ENCODE data around the gene WDFY4.

The WDFY4 gene

GRCh38 chr10:49011756-49012155 is 327.1 kb downstream of the WDFY4 start:
- TF ChIP-seq, protein P1, sequence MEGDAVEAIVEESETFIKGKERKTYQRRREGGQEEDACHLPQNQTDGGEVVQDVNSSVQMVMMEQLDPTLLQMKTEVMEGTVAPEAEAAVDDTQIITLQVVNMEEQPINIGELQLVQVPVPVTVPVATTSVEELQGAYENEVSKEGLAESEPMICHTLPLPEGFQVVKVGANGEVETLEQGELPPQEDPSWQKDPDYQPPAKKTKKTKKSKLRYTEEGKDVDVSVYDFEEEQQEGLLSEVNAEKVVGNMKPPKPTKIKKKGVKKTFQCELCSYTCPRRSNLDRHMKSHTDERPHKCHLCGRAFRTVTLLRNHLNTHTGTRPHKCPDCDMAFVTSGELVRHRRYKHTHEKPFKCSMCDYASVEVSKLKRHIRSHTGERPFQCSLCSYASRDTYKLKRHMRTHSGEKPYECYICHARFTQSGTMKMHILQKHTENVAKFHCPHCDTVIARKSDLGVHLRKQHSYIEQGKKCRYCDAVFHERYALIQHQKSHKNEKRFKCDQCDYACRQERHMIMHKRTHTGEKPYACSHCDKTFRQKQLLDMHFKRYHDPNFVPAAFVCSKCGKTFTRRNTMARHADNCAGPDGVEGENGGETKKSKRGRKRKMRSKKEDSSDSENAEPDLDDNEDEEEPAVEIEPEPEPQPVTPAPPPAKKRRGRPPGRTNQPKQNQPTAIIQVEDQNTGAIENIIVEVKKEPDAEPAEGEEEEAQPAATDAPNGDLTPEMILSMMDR (IDR thresholded peaks at IDR 0.05; ENCODE audit: low read depth, low read length), result no peak
- no peak for DNase-seq (ENCODE audit: low read depth in 2 of 2)
- no peak overlapping the region for H3K4me3 ChIP-seq (replicated peaks in 1 of 2; ENCODE audit: low read depth in 2 of 2, low read length in 2 of 2)

DNA sequence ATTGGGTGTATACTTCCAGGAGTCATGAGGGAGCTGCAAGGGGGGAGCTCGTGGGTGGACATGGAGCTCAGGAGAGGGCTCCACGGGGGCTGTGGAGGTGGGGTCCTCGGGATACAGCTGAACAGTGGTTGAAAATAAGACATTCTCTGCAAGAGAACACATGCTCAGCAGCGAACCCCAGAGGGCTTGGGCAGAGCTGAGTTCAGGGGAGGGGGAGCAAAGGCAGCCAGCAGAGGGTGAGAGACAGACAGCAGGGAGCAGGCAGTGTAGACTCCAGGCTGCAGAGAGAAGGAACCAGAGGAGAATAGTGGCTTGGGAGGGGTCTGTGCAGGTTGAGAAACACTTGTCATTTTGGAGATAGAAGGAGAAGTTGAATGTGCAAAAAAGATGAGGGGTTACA is 327.9 kb downstream of the WDFY4 start:
- TF ChIP-seq, protein P1 (IDR thresholded peaks at IDR 0.05; ENCODE audit: low read depth, low read length), result no peak
- no peak overlapping the region for H3K4me3 ChIP-seq (replicated peaks in 1 of 2; ENCODE audit: low read depth in 2 of 2, low read length in 2 of 2)

GRCh38 chr10:49015700-49016099 is 331.0 kb downstream of the WDFY4 start:
- no peak for DNase-seq (ENCODE audit: low read depth in 2 of 2)
- TF ChIP-seq, protein P1 (IDR thresholded peaks at IDR 0.05; ENCODE audit: low read depth, low read length), result no peak
- no peak overlapping the region for H3K4me3 ChIP-seq (replicated peaks in 1 of 2; ENCODE audit: low read depth in 2 of 2, low read length in 2 of 2)

More for the DNA sequence above, 327.9 kb downstream of the WDFY4 start:
- DNase-seq (ENCODE audit: low read depth in 2 of 2), result no peak

DNA sequence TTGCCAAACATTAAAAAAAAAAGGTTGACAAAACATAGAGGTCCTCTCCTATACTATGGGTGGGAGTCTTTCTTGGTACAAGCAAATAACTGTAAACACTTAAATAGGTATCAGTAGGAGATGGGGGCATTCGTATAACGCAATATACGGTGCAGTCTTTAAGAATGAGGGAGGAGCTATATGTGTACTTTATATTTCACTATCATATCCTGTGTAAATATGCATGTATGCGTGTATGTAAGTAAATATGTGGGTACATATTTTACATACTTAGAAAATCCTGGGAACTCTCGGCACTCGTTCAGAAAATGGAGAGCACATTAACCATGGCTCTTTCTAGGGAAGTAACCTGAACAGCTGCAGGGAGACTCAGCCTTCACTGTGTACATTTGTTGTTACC is 337.0 kb downstream of the WDFY4 start:
- no peak for DNase-seq (ENCODE audit: low read depth in 2 of 2)
- TF ChIP-seq, protein P1 (IDR thresholded peaks at IDR 0.05; ENCODE audit: low read depth, low read length), result no peak

GRCh38 chr10:49023071-49023470 is 338.4 kb downstream of the WDFY4 start:
- no peak overlapping the region for H3K4me3 ChIP-seq (replicated peaks in 1 of 2; ENCODE audit: low read depth in 2 of 2, low read length in 2 of 2)
- TF ChIP-seq, protein P1 (IDR thresholded peaks at IDR 0.05; ENCODE audit: low read depth, low read length), result no peak
- DNase-seq (ENCODE audit: low read depth in 2 of 2), result no peak

More for the DNA sequence above, 337.0 kb downstream of the WDFY4 start:
- H3K4me3 ChIP-seq (replicated peaks in 1 of 2; ENCODE audit: low read depth in 2 of 2, low read length in 2 of 2), result no peak overlapping the region

GRCh38 chr10:49023752-49024151 is 339.1 kb downstream of the WDFY4 start:
- DNase-seq (ENCODE audit: low read depth in 2 of 2), result peak in 1 of 2 donors; percentile 55
- H3K4me3 ChIP-seq (replicated peaks in 1 of 2; ENCODE audit: low read depth in 2 of 2, low read length in 2 of 2), result no peak overlapping the region
- TF ChIP-seq, protein P1 (IDR thresholded peaks at IDR 0.05; ENCODE audit: low read depth, low read length), result no peak

GRCh38 chr10:49024484-49024883 is 339.8 kb downstream of the WDFY4 start:
- no peak for DNase-seq (ENCODE audit: low read depth in 2 of 2)
- TF ChIP-seq, protein P1 (IDR thresholded peaks at IDR 0.05; ENCODE audit: low read depth, low read length), result no peak
- no peak overlapping the region for H3K4me3 ChIP-seq (replicated peaks in 1 of 2; ENCODE audit: low read depth in 2 of 2, low read length in 2 of 2)

All from cardiac fibroblast (primary cell).